B cell (primary cell): ENCODE measurements around the gene TOMM40. TPM values are rescaled to one million over a fixed set of nuclear protein-coding genes. Genes with fewer than 3 reads are reported as not detected.

Source experiments
- ATAC-seq: fragments of 200-7000 bp; cut with Tn5 transposase; one replicate; pipeline ENCODE4 v1.10.0; 2021; ENCODE audit warnings: low read depth, mild to moderate bottlenecking, moderate number of reproducible peaks, moderate library complexity
- CTCF ChIA-PET: fragments of 350-600 bp; sonication (Branson Sonifier 250); formaldehyde crosslinking; loops from one replicate; lab custom pipeline; 2021; ENCODE audit warnings: antibody characterized with exemption, inconsistent platforms; lab: Charles Lee
- POLR2A ChIA-PET: fragments of 350-600 bp; sonication (Branson Sonifier 250); formaldehyde crosslinking; loops from one replicate; lab custom pipeline; 2021; ENCODE audit warnings: antibody characterized with exemption; lab: Charles Lee
- DNase-seq: peaks from one replicate; pipeline ENCODE4 v3.0.0; 2013
- H2AFZ ChIP-seq: 2 replicates; pipeline ENCODE4 v1.6.1; 2012; ENCODE audit warnings: mild to moderate bottlenecking, low read depth, low read length; ENCODE audit not compliant: insufficient read depth, poor library complexity, severe bottlenecking
- H3K27ac ChIP-seq, 2 donors: 1 replicate in 1 of 2; 2 replicates in 1 of 2; pipeline ENCODE4 v1.5.1; 2012 to 2013; ENCODE audit warnings: low read length in 2 of 2, mild to moderate bottlenecking in 2 of 2, moderate library complexity in 1 of 2
- H3K27me3 ChIP-seq, 4 experiments: fragments of 200-600 bp in 1 of 4; sonication (generic) in 1 of 4; replicated peaks in 1 of 4; 1 replicate in 2 of 4; 2 replicates in 2 of 4; pipeline versions ENCODE4 v1.6.1 to v1.7.0; 2013 to 2016; ENCODE audit warnings: low read length in 3 of 4, mild to moderate bottlenecking in 2 of 4, mixed read lengths in 1 of 4, moderate library complexity in 1 of 4; ENCODE audit not compliant: insufficient read depth in 4 of 4, control insufficient read depth in 3 of 4; ENCODE audit errors: control extremely low read depth in 1 of 4
- H3K36me3 ChIP-seq, 2 experiments: replicated peaks in 1 of 2; 1 replicate in 1 of 2; 2 replicates in 1 of 2; pipeline versions ENCODE4 v1.6.1 to v1.7.1; 2013; ENCODE audit warnings: low read length in 1 of 2; ENCODE audit not compliant: insufficient read depth in 2 of 2, control insufficient read depth in 1 of 2; ENCODE audit errors: control extremely low read depth in 1 of 2, extremely low read depth in 1 of 2
- H3K4me1 ChIP-seq, 2 donors: fragments of 200-600 bp in 1 of 2; sonication (generic) in 1 of 2; 1 replicate in 1 of 2; 2 replicates in 1 of 2; pipeline versions ENCODE4 v1.5.1 to v1.6.1; 2013 to 2017; ENCODE audit warnings: low read length in 2 of 2; ENCODE audit not compliant: control insufficient read depth in 2 of 2, insufficient read depth in 2 of 2
- H3K4me2 ChIP-seq: replicated peaks from 2 replicates; pipeline ENCODE3; 2012; ENCODE audit warnings: mild to moderate bottlenecking, low read depth, low read length; ENCODE audit not compliant: poor library complexity, severe bottlenecking
- H3K4me3 ChIP-seq, 5 experiments: fragments of 200-600 bp in 1 of 5; sonication (generic) in 1 of 5; 1 replicate in 3 of 5; 2 replicates in 2 of 5; pipeline versions ENCODE4 v1.5.1 to v1.7.0; 2011 to 2016; ENCODE audit warnings: low read length in 4 of 5, mild to moderate bottlenecking in 4 of 5, low read depth in 2 of 5, control low read depth in 1 of 5, moderate library complexity in 1 of 5; ENCODE audit not compliant: insufficient read depth in 1 of 5; ENCODE audit errors: control extremely low read depth in 1 of 5, extremely low read depth in 1 of 5
- H3K79me2 ChIP-seq: fragments of 200-600 bp; sonication (generic); one replicate; pipeline ENCODE4 v1.6.0; 2016; ENCODE audit warnings: low read length; ENCODE audit not compliant: control insufficient read depth, insufficient read depth
- H3K9ac ChIP-seq: fragments of 200-600 bp; sonication (generic); 2 replicates; pipeline ENCODE4 v1.6.1; 2017; ENCODE audit warnings: mild to moderate bottlenecking, low read length, moderate library complexity
- H3K9me3 ChIP-seq, 3 donors: one replicate each; pipeline versions ENCODE4 v1.6.1 to v1.7.1; 2013; ENCODE audit warnings: low read length in 2 of 3; ENCODE audit not compliant: control insufficient read depth in 2 of 3, insufficient read depth in 1 of 3; ENCODE audit errors: control extremely low read depth in 1 of 3
- H4K20me1 ChIP-seq: 2 replicates; pipeline ENCODE4 v1.6.0; 2012; ENCODE audit warnings: mild to moderate bottlenecking, low read length; ENCODE audit not compliant: insufficient read depth, control insufficient read depth, poor library complexity, severe bottlenecking
- H3K27ac Mint-ChIP-seq: one replicate; pipeline ENCODE4 v1.8.0; 2021; ENCODE audit warnings: mixed read lengths
- H3K27me3 Mint-ChIP-seq: one replicate; pipeline ENCODE4 v1.8.0; 2021; ENCODE audit warnings: mixed read lengths
- H3K4me1 Mint-ChIP-seq: one replicate; pipeline ENCODE4 v1.8.0; 2021; ENCODE audit warnings: mixed read lengths
- H3K4me3 Mint-ChIP-seq: one replicate; pipeline ENCODE4 v1.8.0; 2021; ENCODE audit warnings: mixed read lengths
- H3K9me3 Mint-ChIP-seq: one replicate; pipeline ENCODE4 v1.8.0; 2022; ENCODE audit warnings: mixed read lengths; ENCODE audit not compliant: insufficient read depth
- EZH2 ChIP-seq: IDR thresholded peaks from 2 replicates; pipeline ENCODE4 v1.6.1; 2012; ENCODE audit warnings: borderline replicate concordance, low read depth, mild to moderate bottlenecking, moderate library complexity, low read length; ENCODE audit not compliant: insufficient read depth, poor library complexity, severe bottlenecking
- WGBS: methylation state at CpG from one replicate; pipeline ENCODE4 v1.1.5; 2013; ENCODE audit warnings: missing lambda C conversion rate; ENCODE audit not compliant: insufficient coverage; 5-methylcytosine and 5-hydroxymethylcytosine counted together
- intact Hi-C: fragments of 100-400 bp; cut with micrococcal nuclease; formaldehyde crosslinking; loops from one replicate; pipeline ENCODE4 v1.10.0; 2022
- polyA plus RNA-seq: library from polyadenylated mRNA; depleted of rRNA; stranded (reverse); fragments of >200 nt; gene quantifications from 2 replicates; pipeline ENCODE4 v1.2.3, GENCODE V29; 2012
- total RNA-seq, 2 donors: library from RNA; stranded (reverse); fragments of 120-200 nt in 1 of 2; gene quantifications; 1 replicate in 1 of 2; 2 replicates in 1 of 2; pipeline versions ENCODE4 v1.2.3 to v1.2.4, GENCODE V29; 2013 to 2022
- TF ChIP-seq, protein P1 (sequence below): fragments of 200-600 bp; IDR thresholded peaks from one replicate; pipeline ENCODE4 v1.8.0; 2022; ENCODE audit warnings: antibody characterized with exemption, mild to moderate bottlenecking

The TOMM40 gene
- total and polyA plus RNA-seq, 2 donors (not counting 1 experiment from before 2014, with no cell fraction given): 30.9 to 31.1 TPM

- Histone ChIP-seq H3K4me1 (peaks cover 16 to 21% of the 10 kb centered on the region in 2 donors), H4K20me1 (peaks cover 7% of the 10 kb centered on the region), H3K79me2 (peaks cover 19% of the 10 kb centered on the region), H3K4me2 (peak overlapping the region; percentile 76), H3K9me3 (peaks cover 0 to 3% (median 0%) of the 10 kb centered on the region in 3 donors), H3K9ac (peak overlapping the region; percentile 74), H3K4me3 (peak overlapping the region; percentile 65 to 90 (median 73)), H3K36me3 (peaks cover 0 to 26% of the 10 kb centered on the region in 2 experiments), H2AFZ (peak overlapping the region; percentile 83), H3K27me3 (no peaks in the 10 kb centered on the region), H3K27ac (peak overlapping the region; percentile 87 to 98)
- H3K4me3 Mint-ChIP-seq: peak overlapping the region; percentile 92
- peaks cover 29% of the 10 kb centered on the region for H3K4me1 Mint-ChIP-seq
- ChIA-PET POLR2A (interaction anchor here (0.7 to 1.4 kb wide), 4 partner anchors 65 to 149 kb away, joined by 3 to 7 read pairs (median 4); partner anchors contain the start of genes CLASRP and CLPTM1), CTCF (interaction anchor here (0.6 to 1.4 kb wide), 7 partner anchors 25 to 235 kb away, joined by 3 to 10 read pairs (median 3); no protein-coding TSS in a partner anchor)
- DNase-seq: no peak
- ATAC-seq: no peak
- H3K9me3 Mint-ChIP-seq: no peaks in the 10 kb centered on the region
- intact Hi-C loops: loop anchor here (1.0 to 2.0 kb wide), 11 partner anchors 25 to 803 kb away; partner anchors contain the start of genes BLOC1S3, CLPTM1, ERCC2 and GEMIN7
- H3K27me3 Mint-ChIP-seq: no peaks in the 10 kb centered on the region
- TF ChIP-seq, protein P1, sequence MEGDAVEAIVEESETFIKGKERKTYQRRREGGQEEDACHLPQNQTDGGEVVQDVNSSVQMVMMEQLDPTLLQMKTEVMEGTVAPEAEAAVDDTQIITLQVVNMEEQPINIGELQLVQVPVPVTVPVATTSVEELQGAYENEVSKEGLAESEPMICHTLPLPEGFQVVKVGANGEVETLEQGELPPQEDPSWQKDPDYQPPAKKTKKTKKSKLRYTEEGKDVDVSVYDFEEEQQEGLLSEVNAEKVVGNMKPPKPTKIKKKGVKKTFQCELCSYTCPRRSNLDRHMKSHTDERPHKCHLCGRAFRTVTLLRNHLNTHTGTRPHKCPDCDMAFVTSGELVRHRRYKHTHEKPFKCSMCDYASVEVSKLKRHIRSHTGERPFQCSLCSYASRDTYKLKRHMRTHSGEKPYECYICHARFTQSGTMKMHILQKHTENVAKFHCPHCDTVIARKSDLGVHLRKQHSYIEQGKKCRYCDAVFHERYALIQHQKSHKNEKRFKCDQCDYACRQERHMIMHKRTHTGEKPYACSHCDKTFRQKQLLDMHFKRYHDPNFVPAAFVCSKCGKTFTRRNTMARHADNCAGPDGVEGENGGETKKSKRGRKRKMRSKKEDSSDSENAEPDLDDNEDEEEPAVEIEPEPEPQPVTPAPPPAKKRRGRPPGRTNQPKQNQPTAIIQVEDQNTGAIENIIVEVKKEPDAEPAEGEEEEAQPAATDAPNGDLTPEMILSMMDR: no peak
- TF ChIP-seq EZH2: no peak
- H3K27ac Mint-ChIP-seq: peak overlapping the region; percentile 94
- 62% methylated on average over 17 of the region's 17 CpGs for WGBS
Observed at GRCh38 chr19:44889830-44890365, 1.2 kb upstream of the TOMM40 start.
